ENCODE results near the gene SEMA7A. TPM values are rescaled to one million over a fixed set of nuclear protein-coding genes. Genes with fewer than 3 reads are reported as not detected.
A peak's percentile ranks its signal among the peaks of the same experiment; 100 is the strongest.

SEMA7A gene
- total RNA-seq, 1 donor from 2014 or later: 11.7 TPM

DNA sequence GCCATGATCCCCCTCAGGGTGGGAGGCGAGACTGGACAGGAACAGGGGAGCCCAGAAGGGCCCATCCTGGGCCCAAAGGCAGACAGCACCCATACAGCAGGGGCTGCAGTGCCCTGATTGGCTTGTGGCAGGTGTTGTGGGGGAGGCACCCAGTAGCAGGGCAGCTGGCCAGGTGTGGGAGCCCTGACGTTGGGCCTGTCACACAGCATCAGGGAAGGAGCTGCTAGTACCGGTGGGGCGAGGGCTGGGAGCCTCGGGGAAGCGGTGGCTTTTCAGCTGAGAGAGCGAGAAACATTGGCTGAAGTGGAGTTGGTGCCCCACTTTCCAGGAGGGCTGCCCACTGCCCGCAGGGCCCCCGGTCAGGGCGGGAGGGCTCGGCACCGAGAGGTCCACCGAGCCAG, 46.6 kb downstream of the SEMA7A start:
- DNase-seq: no peak

DNA sequence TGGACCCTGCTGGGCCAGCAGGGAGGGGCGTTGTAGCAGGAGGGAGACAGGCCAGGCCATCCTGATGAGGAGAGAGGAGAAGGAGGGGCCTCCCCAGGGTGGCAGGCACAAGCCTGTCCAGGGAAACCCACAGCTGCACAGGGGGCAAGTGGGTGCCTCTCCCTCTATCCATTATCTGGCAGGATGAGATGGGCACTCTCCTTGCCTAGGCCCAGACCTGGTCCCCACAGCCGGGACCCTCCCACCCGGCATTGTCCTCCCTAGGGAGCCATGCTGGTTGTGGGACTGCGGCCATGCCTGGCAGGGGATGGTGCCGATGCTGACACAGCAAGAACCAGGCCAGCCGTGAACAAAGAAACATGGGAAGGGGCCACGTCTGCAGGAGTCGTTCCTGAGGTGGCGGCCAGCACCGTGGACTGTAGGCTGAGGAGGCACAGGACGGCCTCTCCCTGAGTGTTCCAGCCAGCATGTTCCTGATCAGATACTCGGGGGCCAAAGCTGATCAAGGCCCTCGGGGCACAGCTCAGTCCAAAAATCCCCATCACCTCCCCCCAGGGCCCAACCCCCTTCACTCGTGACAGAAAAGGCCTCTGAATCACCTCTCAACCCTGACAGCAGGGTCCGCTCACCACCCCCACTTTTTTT, 47.1 kb downstream of the SEMA7A start:
- no peak for DNase-seq

DNA sequence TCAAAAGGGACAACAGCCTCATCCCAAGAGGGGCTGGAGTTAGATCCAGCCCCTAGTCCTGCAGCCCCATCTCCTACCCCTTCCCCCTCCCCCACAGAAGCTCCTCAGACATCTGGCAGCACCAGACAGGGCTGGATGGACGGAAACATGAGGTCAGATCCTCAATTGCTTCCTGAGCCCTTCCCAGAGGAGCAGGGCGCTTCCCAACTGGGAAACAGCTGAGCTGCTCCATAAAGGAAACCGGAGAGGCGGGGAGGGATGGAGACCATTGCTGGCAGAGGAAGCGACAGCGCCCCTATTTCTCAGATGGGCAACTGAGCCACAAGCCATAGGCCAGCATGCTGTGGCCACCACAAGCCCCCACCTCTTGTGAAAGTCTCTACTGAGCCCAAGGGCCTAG, 48.0 kb downstream of the SEMA7A start:
- no peak for DNase-seq

DNA sequence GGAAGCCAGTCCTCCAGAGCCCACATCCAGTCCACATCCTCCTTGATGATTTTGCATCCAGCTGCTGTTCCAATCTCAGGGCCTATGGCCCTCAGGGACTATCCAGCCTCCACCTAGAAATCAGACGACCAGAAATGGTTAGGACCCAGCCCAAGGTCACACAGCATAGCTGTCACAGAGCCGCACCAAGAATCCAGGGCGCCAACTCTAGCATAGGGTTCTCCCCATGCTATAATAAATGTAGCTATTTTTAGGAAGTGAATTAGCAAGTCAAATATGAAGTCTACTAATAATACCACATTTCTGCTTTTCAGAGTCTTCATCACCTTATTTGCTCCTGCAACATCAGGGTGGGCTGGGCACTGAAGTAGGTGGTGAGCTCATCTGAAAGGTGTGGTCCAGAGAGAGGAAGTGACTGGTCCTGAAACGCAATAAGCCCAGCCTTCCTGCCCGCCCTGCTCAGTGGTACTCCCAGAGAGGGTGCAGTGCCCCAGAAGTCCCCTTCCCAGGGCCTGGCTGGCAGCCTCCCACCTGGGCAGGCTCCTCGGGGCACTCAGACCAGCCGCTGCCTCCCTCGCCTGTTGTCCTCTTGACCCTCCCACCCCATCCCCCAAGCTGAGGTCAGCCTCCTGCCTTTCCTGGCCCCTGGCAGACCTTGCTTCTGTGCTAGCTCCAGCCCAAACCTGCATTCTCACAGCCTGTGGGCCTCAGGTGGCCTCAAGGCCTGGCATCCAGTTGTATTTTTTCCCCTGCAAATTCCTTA, 48.7 kb downstream of the SEMA7A start:
- no peak for DNase-seq

DNA sequence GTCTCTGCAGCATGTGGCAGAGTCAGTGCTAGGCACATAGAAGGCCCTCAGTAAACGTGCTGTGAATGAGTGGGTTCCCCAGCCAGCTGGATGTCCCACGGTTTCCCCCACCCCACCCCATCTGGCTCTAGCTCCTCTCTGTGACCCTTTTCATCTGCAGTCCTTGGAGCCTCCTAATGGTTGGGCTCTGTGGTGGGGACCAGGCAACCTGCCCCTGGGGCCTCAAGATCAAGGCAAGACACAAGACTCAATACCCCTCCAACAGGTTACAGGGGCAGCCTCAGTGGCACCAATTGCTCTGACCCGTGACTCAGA, 49.2 kb downstream of the SEMA7A start:
- no peak for DNase-seq

DNA sequence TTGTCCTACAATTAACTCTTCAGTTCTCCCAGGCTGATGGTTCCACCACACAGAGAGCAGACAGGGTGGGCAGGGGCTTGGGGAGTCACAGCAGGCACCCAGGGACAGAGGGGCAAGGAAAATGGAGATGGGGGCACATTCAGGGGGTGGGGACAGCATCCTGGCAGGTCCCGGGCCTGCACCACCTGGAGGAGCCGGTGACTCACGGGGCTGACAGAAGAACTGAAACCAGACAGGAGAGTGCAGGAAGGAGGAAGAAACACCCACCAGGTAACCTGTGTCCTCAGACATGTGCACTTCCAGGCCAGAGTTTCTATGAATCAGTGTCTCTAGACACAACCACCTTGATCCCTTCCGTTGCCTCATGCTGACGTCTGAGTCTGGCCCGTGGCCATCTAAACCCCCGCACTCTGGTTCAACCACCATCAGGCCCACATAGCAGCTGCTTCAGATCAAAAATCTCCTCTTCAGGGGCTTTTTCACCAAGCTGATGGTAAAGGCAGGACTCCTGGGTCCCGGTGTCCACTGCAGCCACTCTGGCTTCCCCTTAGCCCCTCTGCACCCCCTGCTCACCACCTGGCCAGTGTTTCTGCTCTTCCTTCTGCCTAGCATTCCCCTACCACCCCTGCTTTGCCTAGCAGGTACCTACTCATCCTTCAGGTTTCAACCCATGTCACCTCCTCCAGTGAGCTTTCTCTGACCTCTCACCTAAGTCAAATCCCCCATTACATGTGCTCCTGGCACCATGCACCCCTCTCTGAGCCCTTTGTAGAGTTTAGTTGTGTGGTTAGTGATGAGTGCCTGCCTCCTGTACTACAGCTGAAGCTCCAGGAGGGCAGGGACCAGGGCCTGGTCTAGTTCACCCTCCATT, 49.8 kb downstream of the SEMA7A start:
- DNase-seq: no peak

DNA sequence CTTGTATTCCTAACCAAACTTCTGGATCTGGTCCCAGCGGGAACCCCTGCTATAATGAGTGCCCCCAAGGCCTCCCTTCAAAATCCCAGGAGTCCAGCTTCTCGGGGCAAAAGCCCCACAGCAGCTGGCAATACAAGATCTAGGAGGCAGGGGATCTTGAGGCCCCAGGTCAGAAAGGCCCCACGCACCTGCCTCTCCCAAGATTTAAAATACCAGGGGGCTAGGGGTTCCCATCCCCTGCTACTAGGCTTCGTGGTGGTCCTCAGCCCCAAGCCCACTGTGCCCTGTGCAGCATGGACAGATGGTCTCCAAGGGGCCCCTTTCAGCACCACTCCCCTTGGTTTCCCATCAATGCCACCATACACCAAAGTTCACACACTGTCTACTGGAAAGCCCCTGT, 50.5 kb downstream of the SEMA7A start:
- no peak for DNase-seq

DNA sequence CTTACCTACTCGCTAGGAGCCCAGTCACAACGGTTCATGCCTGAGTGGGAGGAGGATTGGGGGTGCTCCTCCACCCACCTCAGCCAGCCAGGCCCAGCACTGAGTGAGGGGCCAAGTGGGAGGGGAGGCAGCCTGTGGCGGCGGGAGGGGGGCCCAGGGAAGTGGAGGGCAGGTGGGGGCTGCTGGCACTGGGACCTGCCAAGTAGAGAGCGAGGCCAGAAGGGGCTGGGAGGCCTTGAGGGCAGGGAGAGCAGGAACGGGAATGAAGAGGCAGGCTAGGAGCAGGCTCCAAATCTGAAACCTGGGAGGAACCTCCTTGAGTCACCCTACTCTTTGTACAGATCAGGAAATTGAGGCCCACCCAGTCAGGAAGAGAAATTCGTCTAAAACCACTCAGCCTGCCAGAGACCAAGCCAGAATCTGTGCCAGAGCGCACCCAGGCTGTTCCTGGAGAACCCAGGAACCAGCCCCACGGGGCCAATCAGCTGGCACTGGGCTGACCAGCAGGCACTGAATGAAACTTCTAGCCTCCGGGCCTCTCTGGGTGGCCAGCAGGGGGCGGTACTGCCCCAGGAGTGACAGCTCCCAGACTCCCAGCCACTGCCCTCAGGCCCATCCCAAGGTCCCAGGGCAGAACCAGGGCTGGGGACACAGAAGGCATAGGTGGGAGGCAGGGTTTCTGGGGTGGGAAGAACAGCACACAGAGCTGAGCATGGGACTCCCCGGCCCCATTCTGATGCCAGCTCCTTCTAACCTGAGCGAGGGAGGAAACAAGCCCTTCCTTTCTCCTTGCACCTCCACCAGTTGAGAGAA, 51.5 kb downstream of the SEMA7A start:
- no peak for DNase-seq

DNA sequence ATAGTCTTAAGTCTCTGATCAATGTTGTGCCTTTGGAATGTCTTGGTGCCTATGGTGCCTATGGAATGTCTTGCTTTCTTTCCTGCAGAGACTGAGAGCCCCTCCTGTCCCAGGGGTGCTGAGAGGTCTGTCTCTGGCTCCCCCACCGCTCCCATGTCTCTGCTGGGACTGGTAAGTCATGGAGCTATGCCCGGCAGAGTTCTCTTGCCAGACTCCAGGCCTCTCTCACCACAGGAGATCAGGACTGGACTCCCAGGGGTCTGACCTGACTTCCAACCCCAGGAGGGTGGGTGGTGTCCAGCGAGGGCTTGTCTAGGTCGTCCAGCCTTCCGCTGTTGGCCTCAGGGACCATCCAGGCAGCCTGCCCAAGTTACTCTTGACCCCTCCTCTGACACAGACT, 52.3 kb downstream of the SEMA7A start:
- DNase-seq: no peak

DNA sequence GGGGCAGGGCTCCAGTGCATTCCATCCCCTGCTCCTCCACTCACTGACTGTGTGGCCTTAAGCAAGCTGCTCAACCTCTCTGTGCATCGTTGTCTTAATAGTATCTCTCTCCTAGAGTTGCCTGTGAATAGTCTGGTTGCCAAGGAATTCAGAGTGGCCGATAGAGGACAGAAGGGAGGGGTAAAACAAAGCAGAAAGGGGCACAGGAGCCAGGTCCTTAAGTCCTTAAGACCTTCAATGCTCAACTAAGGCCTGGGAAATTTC, 52.6 kb downstream of the SEMA7A start:
- DNase-seq: no peak

DNA sequence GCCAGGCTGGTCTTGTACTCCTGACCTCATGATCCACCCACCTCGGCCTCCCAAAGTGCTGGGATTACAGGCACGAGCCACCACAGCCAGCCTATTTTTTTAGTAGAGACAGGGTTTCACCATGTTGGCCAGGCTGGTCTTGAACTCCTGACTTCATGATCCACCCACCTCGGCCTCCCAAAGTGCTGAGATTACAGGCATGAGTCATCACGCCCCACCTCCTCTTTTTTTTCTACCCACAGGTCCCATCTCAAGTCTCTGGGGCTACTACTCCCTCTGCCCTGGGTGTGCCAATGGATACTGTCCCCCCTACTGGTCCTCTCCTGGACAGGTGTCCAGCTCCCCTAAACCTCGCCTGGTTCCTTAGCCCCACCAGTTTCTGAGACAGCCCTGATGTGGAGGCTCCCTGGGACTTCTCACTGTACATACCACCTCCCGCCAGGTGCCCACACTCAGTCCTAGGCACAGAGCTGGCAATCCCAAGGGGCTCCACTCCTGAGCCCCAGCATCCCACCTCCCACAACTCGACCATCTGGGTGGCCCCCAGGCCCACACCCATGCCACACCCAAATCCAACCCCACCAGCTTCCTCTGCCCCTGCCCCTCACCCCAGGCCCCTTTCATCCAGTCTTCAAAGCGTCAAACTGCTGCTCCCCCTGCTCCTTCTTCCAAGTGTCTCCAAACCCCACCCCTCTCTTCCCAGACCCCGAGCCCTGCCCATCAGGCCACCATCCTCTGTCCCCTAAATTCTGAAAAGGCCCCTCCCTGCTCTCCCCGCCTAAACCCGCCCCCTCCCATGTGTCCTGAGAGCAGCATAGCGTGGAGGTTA, 53.2 kb downstream of the SEMA7A start:
- no peak for DNase-seq

DNA sequence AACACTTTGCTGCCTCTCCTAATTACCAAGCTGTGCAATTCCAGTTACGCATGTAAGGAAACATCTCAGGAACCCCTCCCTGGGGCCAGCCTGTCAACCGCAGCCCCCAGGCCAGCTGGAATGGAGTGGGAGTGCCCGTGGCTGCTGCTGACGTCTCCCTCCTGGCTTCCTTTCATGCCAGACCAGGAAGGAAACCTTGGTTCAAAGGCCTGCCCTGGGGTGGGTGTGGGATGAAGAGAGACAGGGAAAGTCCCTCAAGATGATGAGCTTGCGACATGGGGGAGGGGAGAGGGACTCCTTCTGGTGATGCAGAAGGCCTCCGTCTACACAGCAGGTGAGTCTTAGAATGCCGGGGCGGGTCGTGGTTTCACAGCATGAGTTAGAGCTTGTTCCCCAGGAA, 54.9 kb downstream of the SEMA7A start:
- no peak for DNase-seq

DNA sequence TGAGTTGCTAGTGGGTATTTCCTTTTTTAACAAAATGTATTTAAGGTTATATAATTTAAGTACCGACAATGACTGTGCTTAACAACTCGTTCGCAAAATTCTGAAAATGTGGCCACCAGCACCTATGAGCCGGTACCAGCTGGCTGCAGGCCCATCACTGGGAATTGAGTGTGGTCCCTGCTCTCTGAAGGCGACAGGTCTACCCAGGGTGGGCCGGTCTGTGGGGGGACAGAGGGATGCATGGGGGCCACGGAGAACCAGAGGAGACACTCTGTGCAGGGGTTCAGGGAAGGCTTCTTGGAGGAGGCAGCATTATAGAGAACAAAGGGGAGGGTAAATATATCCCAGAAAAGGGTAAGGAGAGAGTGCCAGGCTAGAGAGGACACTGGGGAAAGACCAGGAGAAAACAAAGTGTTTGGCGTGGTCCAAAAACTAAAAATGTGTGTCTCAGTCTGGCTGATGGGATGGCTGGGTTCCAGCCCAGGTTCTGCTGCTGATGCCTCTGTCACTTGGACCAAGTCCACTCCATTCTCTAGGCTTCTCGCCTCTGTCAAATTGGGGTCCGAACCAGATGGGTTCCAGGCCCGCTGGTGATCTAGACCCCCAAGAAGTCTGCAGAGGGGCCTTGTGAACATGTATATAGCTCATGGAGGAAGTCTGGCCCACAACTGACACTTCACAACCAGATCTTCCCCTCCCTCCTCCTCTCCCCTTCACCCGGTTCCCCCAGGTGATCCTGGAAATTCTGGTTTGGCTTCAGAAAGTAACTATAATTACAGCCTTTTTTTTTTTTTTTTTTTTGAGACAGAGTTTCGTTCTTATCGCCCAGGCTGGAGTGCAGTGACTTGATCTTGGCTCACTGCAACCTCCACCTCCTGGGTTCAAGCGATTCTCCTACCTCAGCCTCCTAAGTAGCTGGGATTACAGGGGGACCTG, 55.7 kb downstream of the SEMA7A start:
- no peak for DNase-seq

DNA sequence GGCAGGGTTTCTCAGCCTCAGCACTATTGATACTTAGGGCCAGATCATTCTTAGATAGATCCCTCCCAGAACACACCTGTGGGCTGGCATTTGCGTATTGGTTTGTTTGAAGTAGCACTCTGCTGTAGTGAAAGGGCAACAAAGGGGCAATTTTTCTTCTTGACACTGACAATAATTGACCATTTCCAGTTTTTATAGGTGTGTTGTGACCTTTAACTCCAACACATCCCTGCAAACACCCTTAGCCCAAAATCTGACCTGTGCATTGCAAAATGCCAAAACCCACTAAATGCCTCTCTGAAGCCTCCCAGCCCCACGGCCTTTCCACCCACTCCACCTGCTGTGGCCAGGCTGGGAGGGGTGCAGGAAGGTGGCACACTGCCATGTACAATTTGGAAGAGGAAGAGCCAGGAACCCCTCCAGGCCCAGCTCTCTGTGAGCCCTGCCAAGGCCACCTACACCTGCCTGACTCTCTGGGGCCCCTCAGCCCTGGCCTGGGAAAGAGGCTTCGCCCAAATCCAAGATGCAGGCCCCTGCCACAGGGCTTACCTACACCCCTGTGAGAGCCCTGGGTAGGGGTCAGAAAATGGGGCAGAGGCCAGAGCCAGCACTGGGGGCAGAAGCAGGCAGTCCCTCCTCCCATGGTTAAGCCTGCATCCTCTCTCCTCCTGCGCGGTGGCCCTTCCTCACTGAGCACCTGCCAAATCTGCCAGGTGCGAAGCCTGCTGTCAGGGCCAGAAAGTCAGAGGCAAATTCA, 56.8 kb downstream of the SEMA7A start:
- no peak for DNase-seq

DNA sequence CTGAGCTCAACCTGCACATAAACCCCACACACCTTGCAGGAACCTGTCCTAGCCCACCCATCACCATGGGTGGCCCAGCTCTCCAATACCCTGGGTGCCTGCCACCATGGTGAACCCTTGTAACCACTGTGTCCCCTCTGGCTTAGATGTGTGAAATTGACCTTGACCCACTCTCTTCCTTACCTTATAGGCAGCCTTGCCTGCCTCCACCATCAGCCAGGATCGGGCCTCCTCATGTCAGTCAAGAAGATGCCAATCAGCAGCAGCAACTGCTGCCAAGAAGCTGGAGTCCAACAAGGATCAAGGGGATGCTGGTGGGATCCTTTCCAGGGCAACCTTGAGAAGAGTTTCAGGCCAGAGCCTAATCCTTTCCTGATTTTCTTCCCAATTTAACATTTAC, 57.5 kb downstream of the SEMA7A start:
- DNase-seq: no peak

DNA sequence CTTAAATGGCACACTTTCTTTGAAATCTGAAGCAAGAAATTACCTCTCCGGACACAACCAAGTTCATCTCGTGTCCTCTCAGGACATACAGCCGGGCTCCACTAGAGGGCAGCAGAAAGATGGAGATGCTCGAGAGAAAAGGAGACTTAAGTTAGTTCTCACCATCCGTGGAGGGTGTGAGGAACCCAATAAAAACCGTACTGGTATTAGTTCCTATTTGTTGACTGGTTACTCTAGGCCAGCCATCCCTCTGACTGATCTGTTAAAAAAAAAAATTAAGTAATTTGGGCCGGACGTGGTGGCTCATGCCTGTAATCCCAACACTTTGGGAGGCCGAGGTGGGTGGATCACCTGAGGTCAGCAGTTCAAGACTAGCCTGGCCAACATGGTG, 58.5 kb downstream of the SEMA7A start:
- peak; percentile 42 for DNase-seq

DNA sequence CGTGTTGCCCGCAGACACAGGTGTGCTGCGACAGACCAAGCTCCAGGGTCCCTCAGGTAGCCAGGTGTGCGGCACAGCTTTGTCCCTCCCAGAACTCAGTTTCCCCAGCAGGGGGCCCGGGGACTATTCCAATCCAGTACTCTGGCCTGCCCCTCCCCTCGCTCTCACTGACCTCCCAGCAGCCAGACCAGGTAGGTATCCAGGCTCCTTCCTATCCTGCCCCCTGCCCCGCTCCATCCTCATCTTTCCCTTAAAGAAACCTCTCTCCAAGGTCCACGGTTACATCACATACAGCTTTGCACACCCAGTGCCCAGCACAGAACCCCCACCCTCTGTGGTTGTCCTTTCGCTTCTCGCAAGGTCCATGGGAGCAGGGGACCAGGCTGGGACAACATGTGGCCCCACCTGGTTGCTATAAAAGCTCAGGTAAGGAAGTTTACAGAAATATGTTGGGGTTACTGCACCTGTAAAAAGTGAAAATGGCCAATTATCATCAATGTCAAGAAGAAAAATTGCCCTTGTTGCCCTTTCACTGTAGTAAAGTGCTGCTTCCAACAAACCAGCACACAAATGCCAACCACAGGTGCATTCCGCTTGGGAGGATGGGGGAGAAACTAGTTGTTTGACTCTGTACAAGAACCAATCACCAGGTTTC, 59.0 kb downstream of the SEMA7A start:
- no peak for DNase-seq

DNA sequence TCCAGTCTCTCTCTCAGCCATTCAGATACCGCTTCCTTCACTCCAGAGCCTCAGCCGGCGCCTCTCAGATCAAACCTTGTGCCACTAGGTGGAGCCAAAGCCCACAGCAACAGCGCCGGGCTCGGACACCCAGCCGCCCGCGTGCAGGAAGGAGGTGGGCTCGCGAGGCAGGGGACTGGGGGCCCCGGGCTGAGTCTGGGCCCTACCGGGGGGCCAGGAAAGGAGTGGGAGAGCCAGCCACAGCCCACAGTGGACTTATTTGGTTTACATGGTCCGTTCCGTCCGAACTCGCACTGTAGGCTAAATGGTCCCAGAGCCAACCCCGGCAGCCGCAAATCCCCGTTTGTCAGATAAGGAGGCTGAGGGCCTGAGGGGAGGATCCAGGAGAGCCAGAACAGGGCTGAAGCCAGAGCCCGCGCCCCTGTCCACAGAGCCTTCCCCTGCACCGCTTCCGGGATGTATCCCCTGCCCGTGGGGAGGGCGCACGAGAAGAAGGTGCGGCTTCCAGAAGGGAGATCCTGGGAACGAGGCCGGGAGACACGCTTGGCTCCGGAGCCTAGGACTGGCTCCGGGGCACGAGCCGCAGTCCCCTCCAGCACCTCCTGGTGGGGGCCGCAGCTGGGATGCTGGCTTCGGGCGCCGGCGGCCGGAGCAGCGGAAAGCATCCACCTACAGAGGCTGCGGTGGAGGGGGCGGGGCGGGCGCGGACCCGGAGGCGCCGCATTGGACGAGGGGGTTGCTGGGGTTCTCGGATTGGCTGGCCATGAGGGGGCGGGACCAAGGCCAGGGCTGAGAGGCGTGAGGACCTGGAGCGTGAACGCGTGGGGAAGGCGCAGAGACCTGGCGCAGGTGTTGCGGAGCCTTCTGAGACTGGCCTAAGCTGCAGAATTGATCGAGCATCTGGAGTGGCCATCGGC, 59.8 kb downstream of the SEMA7A start:
- DNase-seq: peak; percentile 59
